K562 (cell line): ENCODE results near the gene BAIAP3.

Experiments
- IRF2 ChIP-seq: sonication (generic); formaldehyde crosslinking; IDR thresholded peaks from 2 replicates; pipeline ENCODE4 v1.8.1; 2022; ENCODE audit warnings: mild to moderate bottlenecking, missing genetic modification reagents
- JUND ChIP-seq, 2 experiments: IDR thresholded peaks; 2 replicates in 1 of 2; 3 replicates in 1 of 2; pipeline ENCODE4 v1.6.1; 2011; ENCODE audit warnings: borderline replicate concordance in 2 of 2, low read depth in 2 of 2, low read length in 2 of 2, improper control_type of control experiment in 1 of 2, missing biosample characterization in 1 of 2, missing genetic modification characterization in 1 of 2, missing genetic modification reagents in 1 of 2
- KAT7 ChIP-seq: sonication (generic); formaldehyde crosslinking; IDR thresholded peaks from 2 replicates; pipeline ENCODE4 v1.8.0; 2022; ENCODE audit warnings: missing genetic modification reagents, mild to moderate bottlenecking, borderline replicate concordance
- NR2C1 ChIP-seq, 2 experiments: fragments of 450-650 bp; IDR thresholded peaks; 2 replicates each; pipeline ENCODE4 v1.6.1; 2017; ENCODE audit warnings: mild to moderate bottlenecking in 2 of 2, antibody characterized with exemption in 1 of 2, inconsistent platforms in 1 of 2, missing compliant biosample characterization in 1 of 2, missing genetic modification characterization in 1 of 2
- POLR2AphosphoS5 ChIP-seq: IDR thresholded peaks from 2 replicates; pipeline ENCODE4 v1.6.1; 2011; ENCODE audit warnings: mild to moderate bottlenecking, low read depth, low read length, moderate library complexity; ENCODE audit not compliant: control insufficient read depth, insufficient read depth
- POU5F1 ChIP-seq: fragments of 150-350 bp; IDR thresholded peaks from 2 replicates; pipeline ENCODE4 v1.6.1; 2014; ENCODE audit warnings: borderline replicate concordance, low read length, low read depth, mild to moderate bottlenecking; ENCODE audit not compliant: partially characterized antibody
- RAD21 ChIP-seq, 2 experiments: fragments of 250-450 bp in 1 of 2; fragments of 450-650 bp in 1 of 2; sonication (Bioruptor Pico) in 1 of 2; formaldehyde crosslinking in 1 of 2; IDR thresholded peaks in 1 of 2; conservative IDR thresholded peaks in 1 of 2; 2 replicates each; pipeline versions ENCODE4 v1.4.0 to v1.8.0; 2020 to 2022; ENCODE audit warnings: mild to moderate bottlenecking in 2 of 2, moderate library complexity in 1 of 2
- RFX5 ChIP-seq: IDR thresholded peaks from 2 replicates; pipeline ENCODE4 v1.6.1; 2011; ENCODE audit warnings: low read depth, mild to moderate bottlenecking, improper control_type of control experiment, low read length
- TF ChIP-seq, protein P1 (sequence below): fragments of 450-650 bp; formaldehyde crosslinking; IDR thresholded peaks from 2 replicates; pipeline ENCODE4 v1.4.0; 2022; ENCODE audit warnings: missing genetic modification characterization
- TF ChIP-seq, protein P2 (sequence below), 2 experiments: fragments of 450-650 bp; formaldehyde crosslinking in 1 of 2; IDR thresholded peaks; 2 replicates each; pipeline versions ENCODE4 v1.4.0 to v1.6.1; 2014 to 2020; ENCODE audit warnings: mild to moderate bottlenecking in 2 of 2, borderline replicate concordance in 1 of 2, low read depth in 1 of 2
- TF ChIP-seq, protein P3 (sequence below): fragments of 250-450 bp; sonication (Bioruptor Pico); IDR thresholded peaks from 2 replicates; pipeline ENCODE4 v1.6.1; 2021; ENCODE audit warnings: mild to moderate bottlenecking
- TF ChIP-seq, protein P4 (sequence below), 2 experiments: fragments of 450-650 bp; IDR thresholded peaks; 2 replicates each; pipeline ENCODE4 v1.6.1; 2016

DNA sequence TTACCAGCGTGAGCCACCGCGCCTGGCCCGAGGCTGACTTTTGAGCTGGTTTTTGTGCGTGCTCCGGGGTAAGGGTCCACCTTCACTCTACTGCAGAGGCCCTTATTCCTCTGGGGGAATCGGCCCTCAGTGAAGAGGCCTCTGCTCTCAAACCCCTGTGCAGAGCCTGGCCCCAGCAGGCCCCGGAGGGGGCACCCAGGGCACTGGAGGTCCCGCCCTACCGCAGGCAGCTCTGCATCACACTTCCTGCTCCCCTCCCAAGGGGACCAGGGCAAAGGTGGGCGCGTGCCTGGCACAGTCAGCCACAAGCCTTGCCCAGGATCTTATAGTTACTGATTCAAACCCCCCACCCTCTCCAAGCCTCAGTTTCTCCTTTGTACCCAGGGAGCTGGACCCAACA is 27.6 kb upstream of the BAIAP3 start:
- TF ChIP-seq, protein P1, sequence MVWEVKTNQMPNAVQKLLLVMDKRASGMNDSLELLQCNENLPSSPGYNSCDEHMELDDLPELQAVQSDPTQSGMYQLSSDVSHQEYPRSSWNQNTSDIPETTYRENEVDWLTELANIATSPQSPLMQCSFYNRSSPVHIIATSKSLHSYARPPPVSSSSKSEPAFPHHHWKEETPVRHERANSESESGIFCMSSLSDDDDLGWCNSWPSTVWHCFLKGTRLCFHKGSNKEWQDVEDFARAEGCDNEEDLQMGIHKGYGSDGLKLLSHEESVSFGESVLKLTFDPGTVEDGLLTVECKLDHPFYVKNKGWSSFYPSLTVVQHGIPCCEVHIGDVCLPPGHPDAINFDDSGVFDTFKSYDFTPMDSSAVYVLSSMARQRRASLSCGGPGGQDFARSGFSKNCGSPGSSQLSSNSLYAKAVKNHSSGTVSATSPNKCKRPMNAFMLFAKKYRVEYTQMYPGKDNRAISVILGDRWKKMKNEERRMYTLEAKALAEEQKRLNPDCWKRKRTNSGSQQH, result no peak
- TF ChIP-seq, protein P2, sequence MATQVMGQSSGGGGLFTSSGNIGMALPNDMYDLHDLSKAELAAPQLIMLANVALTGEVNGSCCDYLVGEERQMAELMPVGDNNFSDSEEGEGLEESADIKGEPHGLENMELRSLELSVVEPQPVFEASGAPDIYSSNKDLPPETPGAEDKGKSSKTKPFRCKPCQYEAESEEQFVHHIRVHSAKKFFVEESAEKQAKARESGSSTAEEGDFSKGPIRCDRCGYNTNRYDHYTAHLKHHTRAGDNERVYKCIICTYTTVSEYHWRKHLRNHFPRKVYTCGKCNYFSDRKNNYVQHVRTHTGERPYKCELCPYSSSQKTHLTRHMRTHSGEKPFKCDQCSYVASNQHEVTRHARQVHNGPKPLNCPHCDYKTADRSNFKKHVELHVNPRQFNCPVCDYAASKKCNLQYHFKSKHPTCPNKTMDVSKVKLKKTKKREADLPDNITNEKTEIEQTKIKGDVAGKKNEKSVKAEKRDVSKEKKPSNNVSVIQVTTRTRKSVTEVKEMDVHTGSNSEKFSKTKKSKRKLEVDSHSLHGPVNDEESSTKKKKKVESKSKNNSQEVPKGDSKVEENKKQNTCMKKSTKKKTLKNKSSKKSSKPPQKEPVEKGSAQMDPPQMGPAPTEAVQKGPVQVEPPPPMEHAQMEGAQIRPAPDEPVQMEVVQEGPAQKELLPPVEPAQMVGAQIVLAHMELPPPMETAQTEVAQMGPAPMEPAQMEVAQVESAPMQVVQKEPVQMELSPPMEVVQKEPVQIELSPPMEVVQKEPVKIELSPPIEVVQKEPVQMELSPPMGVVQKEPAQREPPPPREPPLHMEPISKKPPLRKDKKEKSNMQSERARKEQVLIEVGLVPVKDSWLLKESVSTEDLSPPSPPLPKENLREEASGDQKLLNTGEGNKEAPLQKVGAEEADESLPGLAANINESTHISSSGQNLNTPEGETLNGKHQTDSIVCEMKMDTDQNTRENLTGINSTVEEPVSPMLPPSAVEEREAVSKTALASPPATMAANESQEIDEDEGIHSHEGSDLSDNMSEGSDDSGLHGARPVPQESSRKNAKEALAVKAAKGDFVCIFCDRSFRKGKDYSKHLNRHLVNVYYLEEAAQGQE (IDR thresholded peaks at IDR 0.05; ENCODE audit: borderline replicate concordance), result no peak
- TF ChIP-seq, protein P2 (CRISPR knock-in tag; IDR thresholded peaks at IDR 0.05; ENCODE audit: low read depth), result no peak
- TF ChIP-seq POU5F1 (no peak), NR2C1 (IDR thresholded peaks at IDR 0.05) (no peak), NR2C1 (tag; IDR thresholded peaks at IDR 0.05) (no peak), IRF2 (CRISPR knock-in tag) (no peak), RAD21 (CRISPR knock-in tag; conservative IDR thresholded peaks at IDR 0.05 in 1 of 2, IDR thresholded peaks at IDR 0.05 in 1 of 2) (no peak), RFX5 (no peak), JUND (IDR thresholded peaks at IDR 0.05; ENCODE audit: borderline replicate concordance, low read depth, low read length) (no peak), JUND (tag; IDR thresholded peaks at IDR 0.05; ENCODE audit: borderline replicate concordance, low read depth, low read length) (no peak), KAT7 (no peak), POLR2AphosphoS5 (no peak)
- TF ChIP-seq, protein P3, sequence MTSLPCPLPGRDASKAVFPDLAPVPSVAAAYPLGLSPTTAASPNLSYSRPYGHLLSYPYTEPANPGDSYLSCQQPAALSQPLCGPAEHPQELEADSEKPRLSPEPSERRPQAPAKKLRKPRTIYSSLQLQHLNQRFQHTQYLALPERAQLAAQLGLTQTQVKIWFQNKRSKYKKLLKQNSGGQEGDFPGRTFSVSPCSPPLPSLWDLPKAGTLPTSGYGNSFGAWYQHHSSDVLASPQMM (CRISPR knock-in tag), result no peak
- TF ChIP-seq, protein P4, sequence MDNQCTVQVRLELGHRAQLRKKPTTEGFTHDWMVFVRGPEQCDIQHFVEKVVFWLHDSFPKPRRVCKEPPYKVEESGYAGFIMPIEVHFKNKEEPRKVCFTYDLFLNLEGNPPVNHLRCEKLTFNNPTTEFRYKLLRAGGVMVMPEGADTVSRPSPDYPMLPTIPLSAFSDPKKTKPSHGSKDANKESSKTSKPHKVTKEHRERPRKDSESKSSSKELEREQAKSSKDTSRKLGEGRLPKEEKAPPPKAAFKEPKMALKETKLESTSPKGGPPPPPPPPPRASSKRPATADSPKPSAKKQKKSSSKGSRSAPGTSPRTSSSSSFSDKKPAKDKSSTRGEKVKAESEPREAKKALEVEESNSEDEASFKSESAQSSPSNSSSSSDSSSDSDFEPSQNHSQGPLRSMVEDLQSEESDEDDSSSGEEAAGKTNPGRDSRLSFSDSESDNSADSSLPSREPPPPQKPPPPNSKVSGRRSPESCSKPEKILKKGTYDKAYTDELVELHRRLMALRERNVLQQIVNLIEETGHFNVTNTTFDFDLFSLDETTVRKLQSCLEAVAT (IDR thresholded peaks at IDR 0.05), result no peak
